OCI-LY7 (cell line): ENCODE measurements around the gene DDX56. TPM values are rescaled to one million over a fixed set of nuclear protein-coding genes. Genes with fewer than 3 reads are reported as not detected.

Source experiments
- BruUV-seq: library from RNA; stranded (reverse); fragments of 400-500 nt; replicated peaks from 2 replicates; lab custom pipeline; 2021; lab: Mats Ljungman, UMichigan
- CTCF ChIA-PET: fragments of 300-600 bp; sonication (Branson Sonifier 250); formaldehyde crosslinking; loops from one replicate; lab custom pipeline; 2022; ENCODE audit warnings: antibody characterized with exemption; ENCODE audit not compliant: unreplicated experiment; lab: Charles Lee
- POLR2A ChIA-PET: fragments of 300-600 bp; sonication (Branson Sonifier 250); formaldehyde crosslinking; loops from one replicate; lab custom pipeline; 2022; ENCODE audit warnings: antibody characterized with exemption; lab: Charles Lee
- DNase-seq: peaks from one replicate; pipeline ENCODE4 v3.0.0-alpha.2; 2015; ENCODE audit warnings: low spot score
- H2AFZ ChIP-seq: fragments of 200-600 bp; sonication (generic), shearing (Covaris generic); 2 replicates; pipeline ENCODE4 v1.6.1; 2014; ENCODE audit warnings: mild to moderate bottlenecking, antibody characterized with exemption, low read length, moderate library complexity
- H3K27ac ChIP-seq: fragments of 200-600 bp; sonication (generic); 2 replicates; pipeline ENCODE4 v1.5.1; 2014; ENCODE audit warnings: mixed run types, low read depth, mild to moderate bottlenecking, moderate library complexity, low read length, inconsistent platforms; ENCODE audit not compliant: poor library complexity, severe bottlenecking
- H3K36me3 ChIP-seq: fragments of 200-600 bp; sonication (generic); 2 replicates; pipeline ENCODE4 v1.6.1; 2014; ENCODE audit warnings: mild to moderate bottlenecking, antibody characterized with exemption, low read length, moderate library complexity, mixed read lengths; ENCODE audit not compliant: insufficient read depth
- H3K4me1 ChIP-seq: fragments of 200-600 bp; sonication (generic); 2 replicates; pipeline ENCODE4 v1.5.1; 2014; ENCODE audit warnings: mild to moderate bottlenecking, low read length; ENCODE audit not compliant: insufficient read depth, poor library complexity, severe bottlenecking
- H3K4me2 ChIP-seq: fragments of 200-600 bp; sonication (generic); 2 replicates; pipeline ENCODE4 v1.6.1; 2014; ENCODE audit warnings: mild to moderate bottlenecking, low read length
- H3K4me3 ChIP-seq: fragments of 200-600 bp; sonication (generic); 2 replicates; pipeline ENCODE4 v1.5.1; 2014; ENCODE audit warnings: mild to moderate bottlenecking, low read depth, low read length; ENCODE audit not compliant: poor library complexity, severe bottlenecking
- H3K79me2 ChIP-seq: fragments of 200-600 bp; sonication (generic); 2 replicates; pipeline ENCODE4 v1.6.1; 2016; ENCODE audit warnings: low read depth, mild to moderate bottlenecking, low read length, moderate library complexity, mixed read lengths; ENCODE audit not compliant: insufficient read depth
- H3K9me2 ChIP-seq: fragments of 200-600 bp; sonication (generic); 2 replicates; pipeline ENCODE4 v1.6.1; 2016; ENCODE audit warnings: mild to moderate bottlenecking, low read length, mixed read lengths; ENCODE audit not compliant: insufficient read depth
- H3K9me3 ChIP-seq: fragments of 200-600 bp; sonication (generic); 2 replicates; pipeline ENCODE4 v1.6.1; 2014; ENCODE audit warnings: mild to moderate bottlenecking, mixed run types, low read length, mixed read lengths
- H4K20me1 ChIP-seq: fragments of 200-600 bp; sonication (generic); 2 replicates; pipeline ENCODE4 v1.6.1; 2014; ENCODE audit warnings: mild to moderate bottlenecking, antibody characterized with exemption, low read length, moderate library complexity, mixed read lengths; ENCODE audit not compliant: insufficient read depth
- EZH2phosphoT487 ChIP-seq: fragments of 200-600 bp; sonication (generic); IDR thresholded peaks from 2 replicates; pipeline ENCODE4 v1.6.1; 2018; ENCODE audit warnings: low read depth, borderline replicate concordance, mild to moderate bottlenecking, mixed run types, antibody characterized with exemption, low read length, moderate library complexity, mixed read lengths
- intact Hi-C: fragments of 100-400 bp; cut with micrococcal nuclease; formaldehyde crosslinking; loops from one replicate; pipeline ENCODE4 v1.10.0; 2022; ENCODE audit not compliant: unreplicated experiment
- total RNA-seq, 2 experiments: library from RNA; depleted of rRNA in 1 of 2; stranded (reverse); fragments of >200 nt in 1 of 2; shearing (Covaris generic) in 1 of 2; gene quantifications; 2 replicates each; pipeline ENCODE4 v1.2.3, GENCODE V29; 2014 to 2022
- TF ChIP-seq, protein P1 (sequence below): fragments of 200-600 bp; sonication (generic); conservative IDR thresholded peaks from 2 replicates; pipeline ENCODE4 v1.5.1; 2014; ENCODE audit warnings: mild to moderate bottlenecking, antibody characterized with exemption, low read length, moderate library complexity, mixed read lengths

Gene DDX56
- total RNA-seq, 2 experiments from 2014 or later, result 89.2 to 95.4 TPM

DNA sequence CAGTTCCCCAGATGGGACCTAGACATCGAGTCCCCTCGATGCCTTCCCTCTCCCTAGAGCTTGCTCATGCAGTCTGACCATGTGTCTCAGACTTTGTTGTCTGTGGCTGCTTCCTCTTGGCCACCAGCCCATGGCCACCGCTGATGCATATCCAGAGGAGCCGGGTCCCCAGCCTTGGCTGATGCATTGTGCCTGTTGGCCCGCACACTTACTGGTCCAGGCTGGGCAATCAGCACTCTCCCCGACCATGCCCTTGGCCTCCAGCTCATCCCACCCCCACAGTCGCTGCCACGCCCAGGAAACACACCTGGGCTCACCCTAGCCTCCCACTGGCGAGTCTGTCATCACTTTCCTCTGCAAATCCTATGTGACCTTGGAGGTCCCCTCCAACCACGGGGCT is 42.7 kb downstream of the DDX56 start:
- ChIA-PET POLR2A (interaction anchor here (0.6 kb wide), 1 partner anchor 587 kb away, joined by 3 read pairs; no protein-coding TSS in a partner anchor), CTCF (no interaction called here)
- intact Hi-C loops, result no loop called here
- H3K9me3 ChIP-seq, result no peaks in the 10 kb centered on the region
- no peaks in the 10 kb centered on the region for H4K20me1 ChIP-seq
- TF ChIP-seq, protein P1, sequence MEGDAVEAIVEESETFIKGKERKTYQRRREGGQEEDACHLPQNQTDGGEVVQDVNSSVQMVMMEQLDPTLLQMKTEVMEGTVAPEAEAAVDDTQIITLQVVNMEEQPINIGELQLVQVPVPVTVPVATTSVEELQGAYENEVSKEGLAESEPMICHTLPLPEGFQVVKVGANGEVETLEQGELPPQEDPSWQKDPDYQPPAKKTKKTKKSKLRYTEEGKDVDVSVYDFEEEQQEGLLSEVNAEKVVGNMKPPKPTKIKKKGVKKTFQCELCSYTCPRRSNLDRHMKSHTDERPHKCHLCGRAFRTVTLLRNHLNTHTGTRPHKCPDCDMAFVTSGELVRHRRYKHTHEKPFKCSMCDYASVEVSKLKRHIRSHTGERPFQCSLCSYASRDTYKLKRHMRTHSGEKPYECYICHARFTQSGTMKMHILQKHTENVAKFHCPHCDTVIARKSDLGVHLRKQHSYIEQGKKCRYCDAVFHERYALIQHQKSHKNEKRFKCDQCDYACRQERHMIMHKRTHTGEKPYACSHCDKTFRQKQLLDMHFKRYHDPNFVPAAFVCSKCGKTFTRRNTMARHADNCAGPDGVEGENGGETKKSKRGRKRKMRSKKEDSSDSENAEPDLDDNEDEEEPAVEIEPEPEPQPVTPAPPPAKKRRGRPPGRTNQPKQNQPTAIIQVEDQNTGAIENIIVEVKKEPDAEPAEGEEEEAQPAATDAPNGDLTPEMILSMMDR, result no peak
- no peak for TF ChIP-seq EZH2phosphoT487
- no peak for DNase-seq
- no peaks in the 10 kb centered on the region for H3K36me3 ChIP-seq
- H2AFZ ChIP-seq, result no peak overlapping the region
- no peaks in the 10 kb centered on the region for H3K4me1 ChIP-seq
- BruUV-seq, result no TSS peak
- no peaks in the 10 kb centered on the region for H3K79me2 ChIP-seq
- H3K27ac ChIP-seq, result no peak overlapping the region
- H3K4me3 ChIP-seq, result no peak overlapping the region
- H3K4me2 ChIP-seq, result no peak overlapping the region
- no peaks in the 10 kb centered on the region for H3K9me2 ChIP-seq

- Histone ChIP-seq H3K27ac (no peak overlapping the region), H4K20me1 (no peaks in the 10 kb centered on the region), H3K79me2 (no peaks in the 10 kb centered on the region), H3K9me3 (no peaks in the 10 kb centered on the region), H3K4me1 (no peaks in the 10 kb centered on the region), H2AFZ (no peak overlapping the region), H3K4me3 (no peak overlapping the region), H3K4me2 (no peak overlapping the region), H3K36me3 (no peaks in the 10 kb centered on the region), H3K9me2 (no peaks in the 10 kb centered on the region)
- POLR2A ChIA-PET, result interaction anchor here (0.5 kb wide), 2 partner anchors 10 to 227 kb away, joined by 3 read pairs; no protein-coding TSS in a partner anchor
- TF ChIP-seq EZH2phosphoT487, result no peak
- TF ChIP-seq, protein P1, result no peak
- CTCF ChIA-PET, result no interaction called here
- intact Hi-C loops, result no loop called here
- no peak for DNase-seq
- BruUV-seq, result no TSS peak
Measured at GRCh38 chr7:44524811-44525388, 48.8 kb downstream of the DDX56 start.

GRCh38 chr7:44522315-44522714 is 51.4 kb downstream of the DDX56 start:
- TF ChIP-seq, protein P1, result no peak
- TF ChIP-seq EZH2phosphoT487, result no peak

More at GRCh38 chr7:44522315-44522714, 51.4 kb downstream of the DDX56 start:
- no peaks in the 10 kb centered on the region for H3K9me3 ChIP-seq
- no peak for DNase-seq
- H3K36me3 ChIP-seq, result no peaks in the 10 kb centered on the region
- no peaks in the 10 kb centered on the region for H3K4me1 ChIP-seq
- H3K4me2 ChIP-seq, result no peak overlapping the region
- CTCF ChIA-PET, result interaction anchor here (0.5 kb wide), 1 partner anchor 281 kb away, joined by 7 read pairs; no protein-coding TSS in a partner anchor
- no peaks in the 10 kb centered on the region for H3K9me2 ChIP-seq
- no peaks in the 10 kb centered on the region for H4K20me1 ChIP-seq
- no TSS peak for BruUV-seq
- no peak overlapping the region for H2AFZ ChIP-seq
- POLR2A ChIA-PET, result no interaction called here
- H3K27ac ChIP-seq, result no peak overlapping the region
- no peak overlapping the region for H3K4me3 ChIP-seq
- H3K79me2 ChIP-seq, result no peaks in the 10 kb centered on the region
- intact Hi-C loops, result no loop called here
